ENCODE data around the gene PIPOX.

GRCh38 chr17:29103341-29103740 is 60.4 kb downstream of the PIPOX start:
- TF ChIP-seq, protein P1, sequence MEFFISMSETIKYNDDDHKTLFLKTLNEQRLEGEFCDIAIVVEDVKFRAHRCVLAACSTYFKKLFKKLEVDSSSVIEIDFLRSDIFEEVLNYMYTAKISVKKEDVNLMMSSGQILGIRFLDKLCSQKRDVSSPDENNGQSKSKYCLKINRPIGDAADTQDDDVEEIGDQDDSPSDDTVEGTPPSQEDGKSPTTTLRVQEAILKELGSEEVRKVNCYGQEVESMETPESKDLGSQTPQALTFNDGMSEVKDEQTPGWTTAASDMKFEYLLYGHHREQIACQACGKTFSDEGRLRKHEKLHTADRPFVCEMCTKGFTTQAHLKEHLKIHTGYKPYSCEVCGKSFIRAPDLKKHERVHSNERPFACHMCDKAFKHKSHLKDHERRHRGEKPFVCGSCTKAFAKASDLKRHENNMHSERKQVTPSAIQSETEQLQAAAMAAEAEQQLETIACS (CRISPR knock-in tag; IDR thresholded peaks at IDR 0.05): no peak
- TF ChIP-seq ZNF737 (CRISPR knock-in tag; IDR thresholded peaks at IDR 0.05; ENCODE audit: borderline replicate concordance): no peak
- no peak for TF ChIP-seq CTCF (CRISPR knock-in tag; IDR thresholded peaks at IDR 0.05)
- no peak for TF ChIP-seq NRL (CRISPR knock-in tag; IDR thresholded peaks at IDR 0.05; ENCODE audit: borderline replicate concordance)
- TF ChIP-seq TAF15 (IDR thresholded peaks at IDR 0.05; ENCODE audit: low read depth, low read length, poor library complexity, severe bottlenecking): no peak
- TF ChIP-seq JUNB (CRISPR knock-in tag; IDR thresholded peaks at IDR 0.05; ENCODE audit: borderline replicate concordance): no peak
- no peak for TF ChIP-seq CEBPG (CRISPR knock-in tag; IDR thresholded peaks at IDR 0.05)
- TF ChIP-seq ZNF7 (CRISPR knock-in tag; IDR thresholded peaks at IDR 0.05): no peak
- TF ChIP-seq, protein P2, sequence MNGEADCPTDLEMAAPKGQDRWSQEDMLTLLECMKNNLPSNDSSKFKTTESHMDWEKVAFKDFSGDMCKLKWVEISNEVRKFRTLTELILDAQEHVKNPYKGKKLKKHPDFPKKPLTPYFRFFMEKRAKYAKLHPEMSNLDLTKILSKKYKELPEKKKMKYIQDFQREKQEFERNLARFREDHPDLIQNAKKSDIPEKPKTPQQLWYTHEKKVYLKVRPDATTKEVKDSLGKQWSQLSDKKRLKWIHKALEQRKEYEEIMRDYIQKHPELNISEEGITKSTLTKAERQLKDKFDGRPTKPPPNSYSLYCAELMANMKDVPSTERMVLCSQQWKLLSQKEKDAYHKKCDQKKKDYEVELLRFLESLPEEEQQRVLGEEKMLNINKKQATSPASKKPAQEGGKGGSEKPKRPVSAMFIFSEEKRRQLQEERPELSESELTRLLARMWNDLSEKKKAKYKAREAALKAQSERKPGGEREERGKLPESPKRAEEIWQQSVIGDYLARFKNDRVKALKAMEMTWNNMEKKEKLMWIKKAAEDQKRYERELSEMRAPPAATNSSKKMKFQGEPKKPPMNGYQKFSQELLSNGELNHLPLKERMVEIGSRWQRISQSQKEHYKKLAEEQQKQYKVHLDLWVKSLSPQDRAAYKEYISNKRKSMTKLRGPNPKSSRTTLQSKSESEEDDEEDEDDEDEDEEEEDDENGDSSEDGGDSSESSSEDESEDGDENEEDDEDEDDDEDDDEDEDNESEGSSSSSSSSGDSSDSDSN (CRISPR knock-in tag; IDR thresholded peaks at IDR 0.05): no peak
- no peak for TF ChIP-seq MLXIP (CRISPR knock-in tag; IDR thresholded peaks at IDR 0.05; ENCODE audit: borderline replicate concordance)
